Left ventricle myocardium superior (tissue), 1 donor: ENCODE data around the gene ENOX1. TPM values are rescaled to one million over a fixed set of nuclear protein-coding genes. Genes with fewer than 3 reads are reported as not detected.

Experiments used
- ATAC-seq: fragments of 200-7000 bp; cut with Tn5 transposase; one replicate; pipeline ENCODE4 v1.9.1; 2020; ENCODE audit warnings: mild to moderate bottlenecking, moderate library complexity
- DNase-seq: peaks from one replicate; pipeline ENCODE4 v3.0.0-alpha.2; 2020
- intact Hi-C: fragments of 100-400 bp; cut with micrococcal nuclease; formaldehyde crosslinking; loops from one replicate; pipeline ENCODE4 v1.11.0; 2022
- total RNA-seq: library from RNA; stranded (reverse); fragmentation: NEBNext Ultra II Directional; extraction: Animal tissue kit (Norgen Biotek cat#: 25700); gene quantifications from one replicate; pipeline ENCODE4 v1.2.1, GENCODE V29; 2021
- donor health status: DM: no; HTN: yes; CAD: no; lungs with severe emphysema.

The ENOX1 gene
- total RNA-seq, 1 donor from 2014 or later: 6.8 TPM

GRCh38 chr13:43573802-43574514 lies 212.8 kb downstream of the ENOX1 start:
- ATAC-seq (no peak), DNase-seq (no peak)
- intact Hi-C loops: no loop called here

GRCh38 chr13:43573361-43573740 lies 213.4 kb downstream of the ENOX1 start:
- DNase-seq (no peak), ATAC-seq (no peak)
- intact Hi-C loops: no loop called here

GRCh38 chr13:43572656-43573360 lies 214.0 kb downstream of the ENOX1 start:
- intact Hi-C loops: no loop called here
- no peak for ATAC-seq

DNA sequence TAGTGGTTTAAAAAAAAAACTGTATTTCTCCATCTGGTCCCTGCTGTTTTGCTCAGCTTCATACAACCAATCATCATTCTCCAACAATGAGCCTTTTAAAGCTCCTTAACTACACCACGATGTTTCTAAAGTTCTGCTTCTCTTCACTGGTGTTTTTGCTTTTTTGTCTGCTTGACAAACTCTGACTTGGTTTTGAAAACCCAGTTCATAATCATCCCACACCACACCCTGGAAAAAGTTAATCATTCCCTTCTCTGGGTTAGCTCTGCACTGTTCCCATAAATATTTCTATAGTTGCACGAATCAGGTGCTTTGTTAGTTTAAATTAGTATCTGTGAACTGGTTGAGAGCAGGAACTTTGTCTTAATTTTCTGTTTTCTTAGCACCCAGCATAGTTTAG lies 217.1 kb downstream of the ENOX1 start:
- DNase-seq (no peak), ATAC-seq (no peak)
- intact Hi-C loops: no loop called here

More at GRCh38 chr13:43572656-43573360, 214.0 kb downstream of the ENOX1 start:
- DNase-seq: no peak

- intact Hi-C loops: no loop called here
- ATAC-seq: no peak
- no peak for DNase-seq
Observed at GRCh38 chr13:43567608-43568007, 219.2 kb downstream of the ENOX1 start.

- ATAC-seq (no peak), DNase-seq (no peak)
- intact Hi-C loops: no loop called here
Observed at GRCh38 chr13:43564952-43565351, 221.8 kb downstream of the ENOX1 start.

DNA sequence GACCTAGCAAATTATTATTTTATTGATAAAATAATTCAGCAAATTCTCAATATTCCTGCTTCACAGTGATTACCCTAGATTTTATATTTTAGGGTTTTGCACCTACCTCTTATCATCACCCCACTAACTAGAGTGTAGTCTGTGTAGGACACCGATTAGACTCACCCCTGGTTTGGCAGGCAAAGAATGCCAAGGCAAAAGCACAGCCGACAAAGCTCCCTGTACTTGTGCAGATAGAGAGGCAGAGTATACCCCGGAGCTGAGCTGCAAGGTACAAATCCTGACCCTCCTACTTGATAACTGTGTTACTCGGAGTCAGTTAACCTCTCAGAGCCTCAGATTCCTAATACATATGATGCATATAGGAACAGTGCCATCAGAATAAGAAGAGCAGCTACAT lies 225.7 kb downstream of the ENOX1 start:
- DNase-seq (no peak), ATAC-seq (peak; percentile 38)
- intact Hi-C loops: no loop called here

- DNase-seq: no peak
- intact Hi-C loops: no loop called here
- ATAC-seq: peak; percentile 76
Observed at GRCh38 chr13:43558939-43559338, 227.8 kb downstream of the ENOX1 start.

- peak; percentile 45 for ATAC-seq
Observed at GRCh38 chr13:43558326-43558725, 228.4 kb downstream of the ENOX1 start.

DNA sequence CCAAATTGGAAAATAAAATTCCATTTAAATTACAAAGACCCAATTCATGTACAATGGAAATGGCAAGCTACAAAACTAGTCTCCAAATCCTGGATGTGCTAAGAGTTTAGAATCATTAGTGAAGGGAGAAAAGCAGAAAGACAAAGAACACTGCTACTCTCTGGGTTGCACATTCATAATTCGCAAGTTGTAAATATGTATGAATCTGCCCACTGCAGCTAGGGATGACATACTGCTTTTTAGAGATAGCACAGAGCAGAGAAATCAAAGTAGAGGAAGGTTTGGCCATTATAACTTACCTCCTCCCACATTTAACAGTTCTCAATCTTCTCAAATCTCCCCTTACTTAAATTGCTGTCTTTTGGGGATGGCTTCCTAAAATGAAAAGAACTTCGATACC lies 231.1 kb downstream of the ENOX1 start:
- intact Hi-C loops: no loop called here
- ATAC-seq (no peak), DNase-seq (no peak)

More at GRCh38 chr13:43558326-43558725, 228.4 kb downstream of the ENOX1 start:
- no peak for DNase-seq
- intact Hi-C loops: no loop called here

DNA sequence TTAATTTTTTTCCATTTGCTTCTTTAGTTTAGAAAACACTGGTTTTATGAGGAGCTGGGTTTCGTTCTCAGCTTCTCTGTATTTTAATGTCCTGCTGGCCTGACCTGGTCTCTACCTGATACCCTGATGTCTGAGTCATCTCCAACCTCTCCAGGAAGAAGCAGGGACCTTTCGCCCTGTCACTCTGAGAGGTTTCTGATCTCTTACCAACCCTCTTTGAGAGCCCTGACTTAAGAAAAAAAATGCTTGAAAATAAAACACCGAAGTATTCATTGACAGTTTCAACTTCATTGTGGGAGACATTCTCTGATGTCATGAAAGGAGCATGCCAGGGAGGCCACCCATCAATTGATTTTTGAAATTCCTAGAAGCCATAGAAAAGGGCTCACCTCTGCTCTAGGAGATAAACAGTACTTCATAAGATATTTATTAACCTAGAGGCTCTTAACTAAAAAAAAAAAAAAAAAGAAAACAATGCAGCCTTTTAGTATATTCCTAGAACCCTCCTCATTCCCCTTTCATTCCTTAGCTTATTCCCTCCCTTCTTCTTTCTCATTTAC lies 234.8 kb downstream of the ENOX1 start:
- ATAC-seq (no peak), DNase-seq (no peak)
- intact Hi-C loops: no loop called here

DNA sequence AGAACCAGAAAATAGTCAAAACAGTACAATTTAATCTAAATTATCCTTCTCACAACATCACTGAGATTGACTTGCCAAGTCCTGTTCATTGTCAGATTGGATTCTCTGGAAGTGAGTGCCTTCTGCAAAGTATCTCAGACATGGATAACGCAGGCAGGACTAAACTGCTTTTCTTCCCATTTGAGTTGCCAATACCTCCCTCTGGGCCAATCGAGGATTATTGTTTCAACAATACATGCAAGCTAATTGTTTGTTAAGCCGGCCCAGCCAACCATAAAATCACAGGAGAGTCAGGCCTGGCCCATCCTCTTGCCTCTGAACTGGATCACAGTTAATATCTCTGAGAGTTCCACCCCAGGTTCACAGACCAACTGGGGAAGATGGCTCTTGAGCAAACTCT lies 240.0 kb downstream of the ENOX1 start:
- ATAC-seq (no peak), DNase-seq (no peak)
- intact Hi-C loops: no loop called here

GRCh38 chr13:43546251-43546650 lies 240.5 kb downstream of the ENOX1 start:
- intact Hi-C loops: no loop called here
- peak; percentile 77 for ATAC-seq
- peak; percentile 72 for DNase-seq

DNA sequence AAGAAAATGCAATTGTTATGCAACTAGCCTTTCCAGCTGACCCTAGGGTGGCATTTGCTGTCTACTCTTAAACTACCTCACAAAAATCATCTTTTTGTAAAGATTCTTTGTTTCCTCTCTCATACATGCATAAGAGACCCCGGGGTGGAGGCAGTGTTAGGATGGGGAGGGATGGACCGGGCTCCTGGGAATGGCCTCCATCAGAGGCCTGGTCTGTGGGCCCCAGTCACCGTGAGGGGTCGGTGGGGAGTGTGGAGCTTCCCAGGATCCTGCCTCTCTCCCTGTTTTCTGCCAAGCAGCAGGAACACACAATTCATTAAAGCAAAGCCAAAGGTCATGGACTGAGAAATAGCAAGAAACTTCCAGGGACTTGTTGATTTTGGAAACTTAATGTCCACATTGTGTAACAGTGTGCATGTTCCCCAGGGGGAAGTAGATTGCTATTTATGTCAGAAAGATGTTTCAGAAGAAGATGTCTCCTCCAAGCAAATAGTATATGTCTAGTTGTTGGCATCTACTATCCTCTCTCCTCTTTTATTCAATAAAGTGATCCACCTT lies 241.4 kb downstream of the ENOX1 start:
- peak; percentile 39 for DNase-seq
- ATAC-seq: peak; percentile 85
- intact Hi-C loops: no loop called here

DNA sequence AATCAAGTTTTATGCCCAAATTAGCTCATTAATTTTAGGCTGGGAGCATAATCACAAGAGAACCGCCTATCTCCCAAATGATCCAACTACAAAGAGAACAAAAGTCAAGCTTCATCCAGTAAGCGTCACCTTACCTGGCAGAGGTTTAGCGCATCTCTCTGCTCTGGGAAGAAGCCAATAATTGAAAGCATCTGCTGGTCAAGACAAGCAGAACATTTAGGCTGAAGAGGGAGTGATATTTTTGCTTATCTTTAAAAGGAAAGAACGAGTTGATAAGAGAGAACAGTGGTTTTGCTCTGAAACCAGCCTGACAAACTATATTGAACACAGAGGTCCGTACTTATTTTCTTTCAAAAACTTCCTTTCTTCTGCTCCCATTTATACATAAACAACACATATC lies 242.1 kb downstream of the ENOX1 start:
- ATAC-seq (no peak), DNase-seq (no peak)
- intact Hi-C loops: no loop called here

DNA sequence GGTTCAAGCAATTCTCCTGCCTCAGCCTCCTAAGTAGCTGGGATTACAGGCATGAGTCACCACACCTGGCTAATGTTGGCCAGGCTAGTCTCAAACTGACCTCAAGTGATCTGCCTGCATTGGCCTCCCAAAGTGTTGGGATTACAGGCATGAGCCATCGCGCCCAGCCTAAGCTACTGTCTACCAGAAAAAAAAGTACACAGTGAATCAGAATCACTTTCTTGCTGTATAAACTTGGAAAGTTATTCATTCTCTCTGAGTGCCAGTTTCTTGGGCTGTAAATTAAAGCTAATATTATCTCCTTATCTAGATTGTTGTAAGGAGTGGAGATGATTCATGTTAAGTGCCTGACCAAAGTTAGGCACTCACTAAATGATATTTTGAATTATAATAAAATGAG lies 242.8 kb downstream of the ENOX1 start:
- ATAC-seq (no peak), DNase-seq (no peak)
- intact Hi-C loops: no loop called here

GRCh38 chr13:43543331-43543730 lies 243.4 kb downstream of the ENOX1 start:
- intact Hi-C loops: no loop called here

DNA sequence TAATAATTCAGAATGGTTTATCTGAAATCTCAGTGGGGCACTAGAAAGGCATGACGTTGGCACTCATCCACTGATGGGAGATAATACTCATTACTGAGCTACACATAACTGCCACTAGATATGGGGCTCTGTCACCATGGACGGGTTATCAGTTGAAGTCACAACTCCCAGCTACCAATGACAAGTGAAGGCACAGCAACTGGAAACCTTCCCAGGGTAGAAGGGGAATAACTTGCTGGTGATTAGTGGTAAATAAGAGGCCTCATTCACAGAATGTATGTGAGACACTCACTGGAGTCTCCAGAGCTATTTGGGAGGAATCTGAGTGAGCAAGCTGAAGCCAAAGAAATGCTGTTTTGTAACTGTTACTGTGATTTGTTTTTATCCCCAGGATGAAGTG lies 249.6 kb downstream of the ENOX1 start:
- DNase-seq (no peak), ATAC-seq (peak; percentile 78)
- intact Hi-C loops: no loop called here

More at GRCh38 chr13:43543331-43543730, 243.4 kb downstream of the ENOX1 start:
- DNase-seq (no peak), ATAC-seq (no peak)

DNA sequence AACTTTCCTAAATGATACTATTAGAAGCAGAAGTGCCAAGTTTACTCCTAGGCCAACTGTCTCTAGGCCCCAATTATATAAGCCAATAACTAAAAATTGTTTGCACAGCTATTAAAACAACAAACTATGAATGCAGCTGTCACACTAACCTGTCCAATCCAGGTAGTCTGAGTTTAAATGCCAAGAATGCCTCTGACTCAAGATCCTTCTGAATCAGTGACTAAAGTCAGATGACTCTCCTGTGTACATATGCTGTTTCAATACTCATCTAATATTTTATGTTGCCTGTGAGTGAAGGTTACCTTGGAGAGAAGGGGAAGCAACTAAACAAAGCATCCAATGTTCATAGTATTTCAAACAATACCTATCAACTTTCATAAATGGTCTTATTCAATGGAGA lies 257.0 kb downstream of the ENOX1 start:
- intact Hi-C loops: no loop called here
- DNase-seq (no peak), ATAC-seq (no peak)

DNA sequence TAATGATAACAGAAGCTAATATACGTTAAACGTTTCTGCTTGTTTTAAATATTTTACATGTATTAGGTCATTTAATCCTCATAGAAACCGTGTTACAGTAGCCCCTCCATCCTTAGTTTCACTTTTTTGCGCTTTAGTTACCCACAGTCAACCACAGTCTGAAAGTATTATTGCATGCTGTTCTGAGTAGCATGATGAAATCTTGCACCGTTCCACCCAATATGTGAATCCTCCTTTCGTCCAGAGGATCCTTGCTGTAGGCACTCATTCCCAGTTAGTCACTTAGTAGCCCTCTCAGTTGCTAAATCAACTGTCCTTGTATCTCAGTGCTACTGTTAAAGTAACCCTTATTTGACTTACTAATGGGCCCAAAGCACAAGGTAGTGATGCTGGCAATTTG lies 257.8 kb downstream of the ENOX1 start:
- ATAC-seq (no peak), DNase-seq (no peak)
- intact Hi-C loops: no loop called here
